Kidney (tissue), 14 donors: ENCODE results near the gene TUSC2. TPM values are rescaled to one million over a fixed set of nuclear protein-coding genes. Genes with fewer than 3 reads are reported as not detected.

Experiments
- DNase-seq, 5 donors: peaks; one replicate each; pipeline ENCODE4 v3.0.0-alpha.2; 2013 to 2020
- FAIRE-seq: peaks from 2 replicates; lab custom pipeline; 2012; peaks lifted over from hg19 to GRCh38; lab: Jason Lieb, UNC
- H3K27ac ChIP-seq, 2 donors: one replicate each; pipeline ENCODE4 v1.7.0; 2013; ENCODE audit warnings: low read depth in 2 of 2, low read length in 2 of 2, inconsistent platforms in 1 of 2
- H3K27me3 ChIP-seq: one replicate; pipeline ENCODE4 v1.7.1; 2013; ENCODE audit warnings: low read length, inconsistent platforms; ENCODE audit not compliant: control insufficient read depth, insufficient read depth
- H3K36me3 ChIP-seq, 3 donors: one replicate each; pipeline versions ENCODE4 v1.7.0 to v1.7.1; 2013; ENCODE audit warnings: low read length in 3 of 3, control low read depth in 1 of 3, inconsistent platforms in 1 of 3; ENCODE audit not compliant: insufficient read depth in 3 of 3, control insufficient read depth in 2 of 3
- H3K4me1 ChIP-seq, 3 donors: one replicate each; pipeline versions ENCODE4 v1.7.0 to v1.7.1; 2013; ENCODE audit warnings: low read length in 3 of 3, inconsistent platforms in 1 of 3, low read depth in 1 of 3; ENCODE audit not compliant: control insufficient read depth in 2 of 3, insufficient read depth in 2 of 3
- H3K4me3 ChIP-seq, 3 donors: one replicate each; pipeline versions ENCODE4 v1.7.0 to v1.8.1; 2013; ENCODE audit warnings: low read length in 3 of 3, control low read depth in 1 of 3, inconsistent platforms in 1 of 3
- H3K9ac ChIP-seq, 3 donors: one replicate each; pipeline versions ENCODE4 v1.7.0 to v1.7.1; 2013; ENCODE audit warnings: low read length in 3 of 3, control low read depth in 1 of 3, inconsistent platforms in 1 of 3
- H3K9me3 ChIP-seq, 3 donors: one replicate each; pipeline versions ENCODE4 v1.7.0 to v1.7.1; 2013; ENCODE audit warnings: low read length in 3 of 3, control low read depth in 1 of 3, inconsistent platforms in 1 of 3; ENCODE audit not compliant: control insufficient read depth in 2 of 3, insufficient read depth in 1 of 3
- intact Hi-C: fragments of 100-400 bp; cut with DNase I; formaldehyde crosslinking; loops from one replicate; pipeline ENCODE4 v1.11.1; 2022
- polyA plus RNA-seq: library from polyadenylated mRNA; stranded (reverse); fragments of 350-450 nt; fragmentation: Illumina TruSeq; extraction: RNeasy Lipid Tissue Mini Kit (QIAGEN cat#74804); gene quantifications from one replicate; pipeline ENCODE4 v1.2.3, GENCODE V29; 2014; ENCODE audit warnings: low read depth, low replicate concordance; ENCODE audit not compliant: insufficient read depth
- total RNA-seq: library from RNA; stranded (reverse); fragmentation: NEBNext Ultra II Directional; extraction: Animal tissue kit (Norgen Biotek cat#: 25700); gene quantifications from one replicate; pipeline ENCODE4 v1.2.1, GENCODE V29; 2021
- TF ChIP-seq, protein P1 (sequence below): IDR thresholded peaks from 3 replicates; pipeline ENCODE4 v1.5.1; 2012; ENCODE audit warnings: mild to moderate bottlenecking, moderate library complexity, borderline replicate concordance; ENCODE audit not compliant: insufficient read depth; ENCODE audit errors: extremely low read depth
- donor health status: control.
- donor health status: control.
- donor health status: control.
- donor health status: control.
- donor health status: control.
- donor health status: DM: yes; HTN: yes; CAD: no.
- donor health status: Normal renal cell carcinoma (clear cell type).

The TUSC2 gene
- total and polyA plus RNA-seq, 2 donors from 2014 or later, result 33.6 to 60.0 TPM

DNA sequence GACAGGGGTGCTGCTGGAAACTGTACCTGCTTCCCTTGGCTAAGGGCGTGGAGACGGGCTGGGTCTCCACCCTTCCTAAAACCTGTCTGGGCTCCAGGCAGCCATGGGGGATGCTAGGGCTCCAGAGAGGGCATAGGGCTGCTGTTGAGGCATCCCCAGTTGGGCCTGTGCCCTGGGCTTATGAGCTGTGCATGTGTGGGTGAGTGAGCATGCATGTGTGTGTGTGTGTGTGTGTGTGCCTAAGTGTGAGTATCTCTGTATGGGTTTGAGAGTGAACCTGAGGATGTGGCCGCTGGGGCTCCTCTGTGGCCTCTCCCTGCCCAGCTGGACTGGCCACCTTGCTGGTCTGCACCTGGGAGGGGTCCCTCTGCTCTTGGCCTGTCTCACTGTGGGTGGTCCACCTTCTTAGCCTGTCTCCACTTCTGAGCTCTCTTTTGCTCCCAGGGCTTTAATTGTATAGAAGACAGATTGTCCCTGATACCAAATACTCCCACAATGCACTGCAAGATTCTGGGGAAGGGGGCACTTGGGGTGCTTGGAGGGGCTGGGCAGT lies 43.2 kb upstream of the TUSC2 start:
- H3K9ac ChIP-seq, result no peak overlapping the region
- FAIRE-seq (no peak), DNase-seq (no peak)
- TF ChIP-seq, protein P1, sequence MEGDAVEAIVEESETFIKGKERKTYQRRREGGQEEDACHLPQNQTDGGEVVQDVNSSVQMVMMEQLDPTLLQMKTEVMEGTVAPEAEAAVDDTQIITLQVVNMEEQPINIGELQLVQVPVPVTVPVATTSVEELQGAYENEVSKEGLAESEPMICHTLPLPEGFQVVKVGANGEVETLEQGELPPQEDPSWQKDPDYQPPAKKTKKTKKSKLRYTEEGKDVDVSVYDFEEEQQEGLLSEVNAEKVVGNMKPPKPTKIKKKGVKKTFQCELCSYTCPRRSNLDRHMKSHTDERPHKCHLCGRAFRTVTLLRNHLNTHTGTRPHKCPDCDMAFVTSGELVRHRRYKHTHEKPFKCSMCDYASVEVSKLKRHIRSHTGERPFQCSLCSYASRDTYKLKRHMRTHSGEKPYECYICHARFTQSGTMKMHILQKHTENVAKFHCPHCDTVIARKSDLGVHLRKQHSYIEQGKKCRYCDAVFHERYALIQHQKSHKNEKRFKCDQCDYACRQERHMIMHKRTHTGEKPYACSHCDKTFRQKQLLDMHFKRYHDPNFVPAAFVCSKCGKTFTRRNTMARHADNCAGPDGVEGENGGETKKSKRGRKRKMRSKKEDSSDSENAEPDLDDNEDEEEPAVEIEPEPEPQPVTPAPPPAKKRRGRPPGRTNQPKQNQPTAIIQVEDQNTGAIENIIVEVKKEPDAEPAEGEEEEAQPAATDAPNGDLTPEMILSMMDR, result no peak
- H3K4me1 ChIP-seq, result peaks cover 0 to 4% (median 0%) of the 10 kb centered on the region in 3 donors
- intact Hi-C loops, result no loop called here
- no peaks in the 10 kb centered on the region for H3K36me3 ChIP-seq
- no peaks in the 10 kb centered on the region for H3K27me3 ChIP-seq
- no peak overlapping the region for H3K4me3 ChIP-seq
- no peak overlapping the region for H3K27ac ChIP-seq
- H3K9me3 ChIP-seq, result no peaks in the 10 kb centered on the region

DNA sequence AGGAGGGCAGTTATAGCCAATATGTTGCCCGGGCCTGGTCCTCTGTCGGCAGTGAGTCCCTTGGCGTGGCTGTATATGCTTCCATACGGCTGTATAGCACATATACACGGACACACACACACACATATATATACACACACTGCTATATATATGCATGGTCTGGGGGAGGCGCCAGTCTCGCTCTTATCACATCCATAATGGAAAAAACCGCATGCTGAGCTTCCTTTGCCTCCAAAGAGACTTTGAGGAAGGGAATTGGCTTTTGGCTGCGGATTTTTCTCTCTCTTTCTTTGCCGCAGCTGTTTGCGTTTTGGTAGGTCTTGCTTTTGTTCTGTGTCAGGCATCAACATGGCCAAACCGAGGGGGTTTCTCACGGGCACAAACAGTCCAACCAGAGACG lies 42.6 kb upstream of the TUSC2 start:
- TF ChIP-seq, protein P1, result no peak
- Histone ChIP-seq H3K36me3 (no peaks in the 10 kb centered on the region), H3K9ac (no peak overlapping the region), H3K27me3 (no peaks in the 10 kb centered on the region), H3K4me3 (no peak overlapping the region), H3K27ac (no peak overlapping the region), H3K4me1 (peaks cover 0 to 9% (median 0%) of the 10 kb centered on the region in 3 donors), H3K9me3 (no peaks in the 10 kb centered on the region)
- FAIRE-seq (no peak), DNase-seq (peak in 3 of 5 donors; percentile 36 to 77 (median 51))
- intact Hi-C loops, result no loop called here

DNA sequence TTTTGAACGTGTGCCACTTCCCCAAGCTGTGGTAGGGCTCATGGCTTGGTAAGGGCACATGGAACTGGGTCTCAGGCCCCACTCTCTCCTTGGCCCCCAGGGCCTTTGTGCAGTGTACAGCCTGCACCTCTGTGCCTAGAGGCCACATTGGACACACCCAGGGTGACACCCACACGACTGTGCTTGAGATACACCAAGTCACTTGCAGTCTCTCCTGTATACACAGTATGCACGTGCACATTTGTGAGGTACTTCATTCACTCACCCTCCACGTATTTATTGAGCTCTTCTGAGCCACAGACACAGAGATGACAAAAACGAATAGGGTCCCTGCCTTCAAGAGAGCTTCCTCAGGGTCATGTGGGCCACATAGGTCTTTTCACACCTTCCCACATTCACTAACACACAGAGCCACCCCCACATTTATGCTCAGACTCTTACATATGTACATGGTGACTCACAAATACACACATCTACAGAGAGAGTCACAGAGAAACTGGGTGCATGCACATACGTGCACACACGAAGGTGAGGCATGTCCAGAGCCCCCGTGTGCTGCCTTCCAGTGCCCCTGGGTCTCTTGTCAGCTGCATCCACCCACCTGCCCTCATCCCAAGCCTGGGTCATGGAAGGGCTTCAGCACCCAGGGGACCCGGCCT lies 41.1 kb upstream of the TUSC2 start:
- Histone ChIP-seq H3K9ac (no peak overlapping the region), H3K4me3 (no peak overlapping the region), H3K27ac (no peak overlapping the region), H3K4me1 (peaks cover 0 to 17% (median 0%) of the 10 kb centered on the region in 3 donors), H3K9me3 (no peaks in the 10 kb centered on the region), H3K36me3 (no peaks in the 10 kb centered on the region), H3K27me3 (no peaks in the 10 kb centered on the region)
- TF ChIP-seq, protein P1, result no peak
- intact Hi-C loops, result no loop called here
- DNase-seq (no peak), FAIRE-seq (no peak)
